Stimulated activated CD4-positive, alpha-beta T cell treated with anti-CD3 and anti-CD28 coated beads, Interleukin-4, amount 100 ng/mL, for 24 hours (primary cell): ENCODE results near the gene EIF3CL.
"Not testable (repeated sequence)": the region's sequence is repeated elsewhere in the genome, so short reads cannot be mapped to it uniquely, and the experiment has no call there.

Experiments used
- DNase-seq: peaks from one replicate; pipeline ENCODE4 v3.0.0-alpha.2; 2020

The EIF3CL gene

GRCh38 chr16:28403220-28404072, at the start of gene EIF3CL:
TSS of gene EIF3CL (minus strand) at chr16:28403841. CDS start at chr16:28403618, 223 bp downstream.
- not testable (repeated sequence) for DNase-seq

- DNase-seq = not testable (repeated sequence)
Measured at GRCh38 chr16:28447081-28447480, 43.4 kb upstream of the EIF3CL start.

DNA sequence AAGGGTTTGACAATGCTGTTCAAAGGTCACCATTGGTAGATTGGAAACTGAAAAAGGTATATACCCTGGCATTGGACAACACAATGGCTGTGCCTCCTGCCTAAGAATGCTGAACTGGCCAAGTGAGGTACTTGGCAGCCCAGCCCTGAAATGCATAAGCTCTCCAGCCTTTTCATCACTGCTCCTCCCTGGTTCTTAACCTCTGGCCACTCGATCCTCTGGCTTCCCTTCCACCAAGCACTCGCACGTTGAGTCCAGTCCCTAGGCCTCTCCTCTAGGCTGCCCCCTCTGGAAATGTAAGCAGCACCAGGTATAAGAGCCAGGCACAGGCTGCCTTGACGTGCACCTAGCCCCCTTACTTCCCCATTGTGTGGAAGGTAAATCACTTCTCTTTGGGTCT, 42.7 kb upstream of the EIF3CL start:
- not testable (repeated sequence) for DNase-seq

- not testable (repeated sequence) for DNase-seq
Measured at GRCh38 chr16:28443943-28444342, 40.3 kb upstream of the EIF3CL start.

- DNase-seq = not testable (repeated sequence)
Measured at GRCh38 chr16:28438899-28439298, 35.3 kb upstream of the EIF3CL start.

DNA sequence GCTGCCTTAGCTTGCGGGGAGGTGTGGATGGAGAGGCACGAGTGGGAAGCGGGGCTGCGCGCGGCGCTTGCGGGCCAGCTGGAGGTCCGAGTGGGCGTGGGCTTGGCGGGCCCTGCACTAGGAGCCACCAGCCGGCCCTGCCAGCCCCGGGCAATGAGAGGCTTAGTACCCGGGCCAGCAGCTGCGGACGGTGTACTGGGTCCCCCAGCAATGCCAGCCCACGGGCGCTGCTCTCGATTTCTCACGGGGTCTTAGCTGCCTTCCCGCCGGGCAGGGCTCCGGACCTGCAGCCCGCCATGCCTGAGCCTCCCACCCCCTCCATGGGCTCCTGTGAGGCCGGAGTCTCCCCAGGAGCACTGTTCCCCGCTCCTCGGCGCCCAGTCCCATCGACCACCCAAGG, 31.7 kb upstream of the EIF3CL start:
- DNase-seq = not testable (repeated sequence)

DNA sequence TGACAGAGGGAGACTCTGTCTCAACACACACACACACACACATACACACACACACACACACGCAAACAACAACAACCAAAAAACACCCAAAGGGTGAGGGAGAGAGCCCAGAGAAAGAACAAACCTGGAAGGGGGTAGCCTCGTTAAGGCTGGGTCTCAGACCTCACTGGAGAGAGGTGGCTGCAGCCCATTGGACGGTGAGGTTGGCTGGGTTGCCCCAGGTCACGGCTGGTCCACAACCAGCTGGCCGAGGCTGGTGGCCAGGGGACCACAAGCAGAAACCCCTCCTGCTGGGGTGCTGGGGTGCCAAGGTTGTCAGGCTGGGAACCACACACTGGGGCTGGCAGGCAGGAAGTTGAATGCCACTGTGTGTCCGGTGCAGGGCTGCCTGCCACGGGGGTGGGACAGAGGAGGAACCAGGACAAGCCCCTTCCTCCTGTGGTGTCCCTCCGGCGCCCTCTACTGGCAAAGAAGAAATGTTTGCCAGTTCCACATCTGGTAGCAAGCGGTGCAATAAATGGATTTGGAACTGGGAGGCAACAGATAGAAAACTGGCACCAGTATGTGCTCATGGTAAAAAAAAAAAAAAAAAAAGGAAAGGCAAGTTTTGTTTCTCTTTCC, 22.5 kb upstream of the EIF3CL start:
- not testable (repeated sequence) for DNase-seq

GRCh38 chr16:28421071-28421750, 17.6 kb upstream of the EIF3CL start:
- not testable (repeated sequence) for DNase-seq

DNA sequence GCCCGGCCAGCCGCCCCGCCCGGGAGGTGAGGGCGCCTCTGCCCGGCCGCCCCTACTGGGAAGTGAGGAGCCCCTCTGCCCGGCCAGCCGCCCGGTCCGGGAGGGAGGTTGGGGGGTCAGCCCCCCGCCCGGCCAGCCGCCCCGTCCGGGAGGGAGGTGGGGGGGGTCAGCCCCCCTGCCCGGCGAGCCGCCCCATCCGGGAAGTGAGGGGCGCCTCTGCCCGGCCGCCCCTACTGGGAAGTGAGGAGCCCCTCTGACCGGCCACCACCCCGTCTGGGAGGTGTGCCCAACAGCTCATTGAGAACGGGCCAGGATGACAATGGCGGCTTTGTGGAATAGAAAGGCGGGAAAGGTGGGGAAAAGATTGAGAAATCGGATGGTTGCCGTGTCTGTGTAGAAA, 13.4 kb upstream of the EIF3CL start:
- DNase-seq = not testable (repeated sequence)

GRCh38 chr16:28414530-28414929, 10.9 kb upstream of the EIF3CL start:
- DNase-seq = not testable (repeated sequence)

DNA sequence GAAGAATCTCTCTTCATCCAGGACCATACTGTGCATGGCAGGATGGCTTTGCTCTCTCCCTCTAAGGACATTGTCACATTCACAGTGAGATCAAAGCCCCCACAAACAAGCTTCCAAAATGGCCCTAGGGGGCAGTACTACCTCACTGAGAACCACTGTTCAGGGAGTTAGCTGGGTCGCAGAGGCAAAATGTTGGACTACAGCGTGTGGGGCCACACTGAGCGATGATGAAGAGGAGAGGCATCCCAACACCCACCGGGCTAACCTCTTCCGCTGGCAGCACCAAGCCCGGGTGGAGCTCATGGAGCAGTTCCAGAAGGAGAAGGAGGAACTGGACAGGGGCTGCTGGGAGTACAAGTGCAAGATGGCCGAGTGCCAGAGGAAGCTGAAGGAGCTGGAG, 9.9 kb upstream of the EIF3CL start:
- DNase-seq = not testable (repeated sequence)

- DNase-seq = not testable (repeated sequence)
Measured at GRCh38 chr16:28392054-28392453, 11.6 kb downstream of the EIF3CL start.

- DNase-seq = not testable (repeated sequence)
Measured at GRCh38 chr16:28382177-28382867, 21.3 kb downstream of the EIF3CL start.

GRCh38 chr16:28377822-28378221, 25.8 kb downstream of the EIF3CL start:
- not testable (repeated sequence) for DNase-seq

DNA sequence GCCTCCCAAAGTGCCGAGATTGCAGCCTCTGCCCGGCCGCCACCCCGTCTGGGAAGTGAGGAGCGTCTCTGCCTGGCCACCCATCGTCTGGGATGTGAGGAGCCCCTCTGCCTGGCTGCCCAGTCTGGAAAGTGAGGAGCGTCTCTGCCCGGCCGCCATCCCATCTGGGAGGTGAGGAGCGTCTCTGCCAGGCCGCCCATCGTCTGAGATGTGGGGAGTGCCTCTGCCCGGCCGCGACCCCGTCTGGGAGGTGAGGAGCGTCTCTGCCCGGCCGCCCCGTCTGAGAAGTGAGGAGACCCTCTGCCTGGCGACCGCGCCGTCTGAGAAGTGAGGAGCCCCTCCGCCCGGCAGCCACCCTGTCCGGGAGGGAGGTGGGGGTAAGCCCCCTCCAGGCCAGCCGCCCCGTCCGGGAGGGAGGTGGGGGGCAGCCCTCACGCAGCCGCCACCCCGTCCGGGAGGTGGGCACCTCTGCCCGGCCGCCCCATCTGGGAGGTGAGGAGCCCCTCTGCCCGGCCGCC, 26.5 kb downstream of the EIF3CL start:
- not testable (repeated sequence) for DNase-seq

- DNase-seq = not testable (repeated sequence)
Measured at GRCh38 chr16:28375115-28375514, 28.5 kb downstream of the EIF3CL start.

DNA sequence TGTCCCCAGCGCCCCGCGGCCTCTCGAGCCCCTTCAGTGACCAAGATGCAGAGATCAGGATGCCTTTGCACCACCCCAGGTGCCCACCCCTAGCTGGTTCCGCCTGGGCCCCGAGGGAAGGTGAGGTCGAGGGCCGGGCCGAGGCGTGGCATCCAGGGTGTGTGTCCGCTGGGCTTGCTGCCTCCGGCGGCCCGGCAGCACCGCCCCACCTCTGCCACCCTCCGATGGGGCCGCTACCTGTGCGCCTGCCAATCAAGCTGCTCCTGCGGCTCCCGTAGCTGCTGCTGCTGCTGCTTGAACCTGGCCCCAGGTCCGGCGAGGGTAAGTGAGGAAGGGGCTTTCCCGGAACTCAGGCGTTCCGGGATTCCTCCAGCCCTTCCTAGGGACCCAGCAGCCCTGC, 29.4 kb downstream of the EIF3CL start:
- not testable (repeated sequence) for DNase-seq

DNA sequence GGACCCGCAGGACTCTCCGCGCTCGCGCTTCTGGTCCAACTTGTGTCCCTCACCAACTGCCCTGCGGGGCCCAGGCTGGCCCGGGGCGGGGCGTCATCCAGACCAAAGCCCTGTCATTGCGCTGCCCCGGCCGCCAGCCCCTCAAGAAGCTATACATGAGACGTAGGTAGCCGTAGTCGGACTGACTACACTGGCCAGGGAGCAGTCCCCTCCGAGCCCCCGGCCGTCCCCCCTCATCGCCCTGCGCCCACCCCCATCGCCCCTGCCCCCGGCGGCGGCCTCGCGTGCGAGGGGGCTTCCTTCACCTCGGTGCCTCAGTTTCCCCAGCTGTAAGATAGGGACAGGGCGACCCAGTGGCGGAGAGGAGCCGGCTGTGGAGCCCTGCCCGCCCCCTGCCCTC, 35.7 kb downstream of the EIF3CL start:
- DNase-seq = not testable (repeated sequence)

DNA sequence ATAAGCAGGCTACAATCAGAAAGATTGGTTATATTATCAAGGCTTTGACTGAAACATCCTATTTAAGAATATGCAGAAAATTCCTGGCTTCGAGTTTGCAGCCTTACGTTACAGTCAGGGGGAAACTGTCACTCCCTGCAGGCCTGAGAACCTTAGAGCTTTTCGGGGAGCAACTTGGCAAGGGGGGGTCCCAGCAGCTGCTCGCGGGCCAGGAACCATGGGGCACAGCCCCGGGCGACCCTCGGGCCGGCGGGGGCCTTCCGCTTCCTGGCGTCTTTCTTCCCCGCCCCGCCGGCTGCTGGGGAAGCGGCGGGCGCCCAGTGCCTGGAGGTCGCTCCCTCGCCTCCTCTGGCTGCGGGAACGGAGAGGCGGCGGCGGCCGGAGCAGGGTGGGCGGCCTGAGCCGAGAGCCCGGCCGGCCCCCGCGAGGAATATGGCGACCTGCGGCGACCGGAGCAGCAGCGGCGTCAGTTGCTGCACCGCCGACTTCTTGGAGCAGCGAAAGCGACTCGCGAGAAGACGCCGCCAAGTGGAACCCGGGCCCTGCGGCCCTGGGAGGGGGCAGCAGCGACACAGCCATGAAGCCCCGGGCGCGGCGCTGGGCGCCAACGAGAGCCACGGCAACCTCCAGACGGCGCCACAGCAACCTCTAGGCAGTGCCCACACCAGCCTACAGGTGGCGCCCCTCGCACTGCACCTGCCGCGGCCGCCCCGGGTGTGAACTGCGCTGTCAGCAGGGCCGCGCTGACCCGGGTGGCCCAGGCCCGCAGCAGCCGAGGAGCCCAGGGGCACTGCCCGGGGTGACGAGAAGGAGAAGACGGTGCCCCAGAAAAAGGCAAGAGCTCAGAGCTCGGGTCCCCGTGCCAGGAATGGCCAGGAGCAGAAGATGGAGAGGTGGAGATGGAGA, 39.1 kb downstream of the EIF3CL start:
- DNase-seq = not testable (repeated sequence)

GRCh38 chr16:28363408-28363807, 40.2 kb downstream of the EIF3CL start, which contains the start of gene NPIPB6:
TSS of gene NPIPB6 (minus strand) at chr16:28363508. CDS start at chr16:28362822, 686 bp downstream.
- DNase-seq = not testable (repeated sequence)

DNA sequence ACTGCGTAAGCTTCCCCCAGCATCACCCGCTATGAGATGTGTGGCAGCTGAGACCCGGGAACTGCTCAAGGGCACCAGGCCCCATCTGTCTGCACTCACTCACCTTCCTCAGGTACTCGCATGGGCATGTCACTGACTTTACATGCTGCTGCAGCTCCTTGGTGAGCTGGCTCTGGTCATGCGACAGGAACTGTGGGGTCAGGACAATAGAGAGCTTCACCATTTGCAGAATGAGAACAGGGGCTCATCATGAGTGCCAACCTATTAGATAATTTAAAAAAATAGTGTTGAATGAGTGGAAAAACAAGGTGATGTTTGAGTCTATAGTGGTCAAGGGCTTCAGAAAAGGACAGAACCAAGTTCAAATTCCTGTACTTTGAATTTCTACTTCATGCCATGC, 41.0 kb downstream of the EIF3CL start:
- DNase-seq = not testable (repeated sequence)
